NCI-H187 treated with DMSO at 0.1 percent for 48 hours (cell line): ENCODE data around the gene SCN5A.

Experiments used
- DNase-seq: peaks from one replicate; lab custom pipeline; 2025; lab: John Stamatoyannopoulos, UW

The SCN5A gene

GRCh38 chr3:38647217-38647970 is 2.1 kb downstream of the SCN5A start:
- DNase-seq = no peak

GRCh38 chr3:38646630-38647029 is 2.9 kb downstream of the SCN5A start:
- no peak for DNase-seq

GRCh38 chr3:38646062-38646461 is 3.4 kb downstream of the SCN5A start:
- DNase-seq = no peak

- DNase-seq = no peak
Measured at GRCh38 chr3:38645601-38646000, 3.9 kb downstream of the SCN5A start.

- no peak for DNase-seq
Measured at GRCh38 chr3:38645076-38645475, 4.4 kb downstream of the SCN5A start.

GRCh38 chr3:38644662-38645053 is 4.8 kb downstream of the SCN5A start:
- no peak for DNase-seq

GRCh38 chr3:38644016-38644661 is 5.3 kb downstream of the SCN5A start:
- no peak for DNase-seq

- DNase-seq = no peak
Measured at GRCh38 chr3:38643592-38643991, 5.9 kb downstream of the SCN5A start.

- DNase-seq = no peak
Measured at GRCh38 chr3:38643090-38643489, 6.4 kb downstream of the SCN5A start.

- no peak for DNase-seq
Measured at GRCh38 chr3:38641461-38642110, 7.9 kb downstream of the SCN5A start.

GRCh38 chr3:38640661-38641452 is 8.6 kb downstream of the SCN5A start:
- no peak for DNase-seq

- DNase-seq = no peak
Measured at GRCh38 chr3:38638354-38638753, 11.1 kb downstream of the SCN5A start.

GRCh38 chr3:38637906-38638305 is 11.6 kb downstream of the SCN5A start:
- DNase-seq = no peak

- DNase-seq = no peak
Measured at GRCh38 chr3:38636881-38637280, 12.6 kb downstream of the SCN5A start.

- no peak for DNase-seq
Measured at GRCh38 chr3:38636464-38636863, 13.0 kb downstream of the SCN5A start.

- DNase-seq = no peak
Measured at GRCh38 chr3:38634111-38634510, 15.4 kb downstream of the SCN5A start.

- no peak for DNase-seq
Measured at GRCh38 chr3:38632989-38633388, 16.5 kb downstream of the SCN5A start.

- no peak for DNase-seq
Measured at GRCh38 chr3:38630606-38631005, 18.9 kb downstream of the SCN5A start.

GRCh38 chr3:38630070-38630469 is 19.4 kb downstream of the SCN5A start:
- DNase-seq = no peak

- DNase-seq = no peak
Measured at GRCh38 chr3:38628835-38629234, 20.7 kb downstream of the SCN5A start.

GRCh38 chr3:38627956-38628355 is 21.5 kb downstream of the SCN5A start:
- no peak for DNase-seq

GRCh38 chr3:38626171-38626570 is 23.3 kb downstream of the SCN5A start:
- no peak for DNase-seq
